CD1c-positive myeloid dendritic cell (primary cell): ENCODE measurements around the gene ABL1.

Experiments used
- DNase-seq: peaks from one replicate; pipeline ENCODE4 v3.0.0-alpha.2; 2016; ENCODE audit errors: extremely low spot score

ABL1 gene

GRCh38 chr9:130918101-130918825, 83.2 kb downstream of the ABL1 start:
- no peak for DNase-seq

DNA sequence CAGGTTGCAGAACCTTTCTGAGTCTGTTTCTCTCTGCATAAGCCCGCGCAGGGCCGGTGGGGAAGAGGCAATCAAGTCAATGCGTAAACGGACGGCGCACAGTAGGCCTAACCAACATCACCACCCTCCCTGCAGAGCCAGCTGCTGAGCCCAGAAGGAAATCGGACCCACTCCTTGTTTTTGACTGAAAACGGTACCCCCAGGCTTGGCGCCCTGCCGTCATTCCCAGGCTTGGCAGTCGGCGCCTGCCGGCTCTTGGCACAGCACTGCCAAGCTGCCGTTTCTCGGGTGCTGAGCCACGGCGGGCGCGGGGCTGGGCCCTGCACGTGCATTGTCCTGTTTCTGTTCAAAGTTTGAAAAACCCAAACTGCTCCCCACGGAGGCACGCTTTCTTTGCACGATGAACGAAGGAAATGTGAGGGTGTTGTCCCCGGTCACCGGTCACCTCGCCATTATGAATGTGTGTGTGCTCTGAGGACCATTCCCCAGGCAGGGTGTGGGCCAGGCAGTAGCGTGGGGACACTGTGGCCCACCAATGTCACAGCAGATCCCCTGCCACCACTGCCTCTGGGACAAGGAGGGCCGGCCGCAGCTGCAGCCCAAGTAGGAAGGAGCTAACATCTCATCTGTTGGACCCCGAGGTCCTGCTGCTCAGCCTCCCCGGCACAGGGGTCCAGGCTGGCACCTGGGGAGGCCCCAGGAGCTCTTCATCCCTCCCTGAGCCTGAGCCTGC, 83.9 kb downstream of the ABL1 start:
- no peak for DNase-seq

GRCh38 chr9:130919559-130920145, 84.6 kb downstream of the ABL1 start:
- no peak for DNase-seq

GRCh38 chr9:130920233-130920632, 85.2 kb downstream of the ABL1 start:
- DNase-seq, result no peak

- DNase-seq, result no peak
Measured at GRCh38 chr9:130920762-130921299, 85.8 kb downstream of the ABL1 start.

DNA sequence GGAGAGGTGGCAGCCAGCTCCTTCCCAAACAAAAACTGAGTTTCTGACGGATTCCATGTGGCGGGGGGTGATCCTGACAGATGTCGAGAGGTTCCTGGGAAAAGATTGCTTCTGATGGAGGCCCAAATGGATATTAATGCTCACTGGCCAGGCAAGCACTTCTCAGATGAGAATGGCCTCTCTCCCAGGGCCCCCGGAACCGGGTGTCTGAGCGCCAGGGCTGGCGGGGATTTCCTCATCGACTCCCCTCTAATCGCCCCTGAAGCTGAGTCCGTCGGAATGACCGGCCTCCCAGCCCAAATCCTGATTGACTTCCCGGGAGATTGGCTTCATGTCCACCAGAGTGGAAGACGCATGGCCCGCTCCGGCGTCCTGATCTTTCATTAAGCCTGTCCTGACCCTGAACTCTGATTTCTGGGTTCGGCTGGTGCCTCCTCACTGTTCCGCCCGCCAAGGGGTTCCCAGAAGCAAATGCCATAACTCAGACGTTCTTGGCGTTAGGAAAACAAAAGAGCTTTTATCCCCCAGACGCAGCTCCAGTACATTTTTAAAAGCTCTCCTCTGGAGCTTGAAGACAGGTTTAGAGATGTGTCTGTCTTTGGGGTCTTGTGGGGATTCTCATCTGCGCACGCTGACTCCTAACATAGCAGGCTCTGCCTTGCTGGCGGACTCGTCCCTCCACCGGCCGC, 86.4 kb downstream of the ABL1 start:
- DNase-seq, result no peak

DNA sequence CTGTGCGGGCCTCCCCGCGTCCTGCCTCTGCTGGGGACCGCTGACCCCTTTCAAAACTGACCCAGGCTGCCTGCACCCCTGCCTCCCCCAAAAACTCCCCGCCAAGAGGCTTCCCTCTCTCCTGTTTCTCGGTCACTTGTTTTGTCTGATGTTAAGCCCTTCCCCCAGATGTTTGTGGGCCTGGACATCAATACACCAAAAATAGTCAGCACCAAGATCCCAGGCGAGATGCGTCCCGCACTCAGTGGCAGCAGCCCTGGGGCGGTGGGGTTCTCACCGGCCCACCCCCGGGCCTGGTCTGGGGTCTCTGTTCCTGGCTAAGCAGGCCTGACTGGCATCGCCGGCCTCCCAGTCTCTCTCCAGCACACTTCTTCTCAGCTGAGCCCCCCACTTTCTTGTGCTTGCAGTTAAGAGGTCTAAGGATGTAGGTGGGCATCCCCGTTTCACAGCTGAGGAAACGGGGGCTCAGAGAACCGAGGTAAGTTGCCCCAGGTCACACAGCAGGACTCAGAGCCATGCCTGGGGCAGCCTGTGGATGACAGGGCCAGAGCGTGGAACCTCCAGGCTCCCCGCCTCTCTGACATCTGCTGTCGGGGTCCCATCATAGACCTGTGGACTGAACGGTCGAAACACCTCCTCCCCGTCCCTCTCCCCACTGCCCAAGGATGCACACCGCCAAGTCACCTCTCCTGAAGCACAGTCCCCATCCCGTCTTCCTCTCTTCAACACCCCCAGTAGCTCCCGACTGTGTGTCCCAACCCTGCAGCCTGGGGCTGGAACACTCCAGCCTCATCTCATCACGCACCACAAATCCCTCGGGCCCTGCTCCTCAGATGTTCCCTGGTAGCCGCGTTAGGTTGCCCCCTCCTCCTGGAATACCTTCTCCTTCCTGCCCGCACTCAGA, 87.2 kb downstream of the ABL1 start:
- no peak for DNase-seq

GRCh38 chr9:130922893-130923610, 88.0 kb downstream of the ABL1 start:
- DNase-seq, result no peak

DNA sequence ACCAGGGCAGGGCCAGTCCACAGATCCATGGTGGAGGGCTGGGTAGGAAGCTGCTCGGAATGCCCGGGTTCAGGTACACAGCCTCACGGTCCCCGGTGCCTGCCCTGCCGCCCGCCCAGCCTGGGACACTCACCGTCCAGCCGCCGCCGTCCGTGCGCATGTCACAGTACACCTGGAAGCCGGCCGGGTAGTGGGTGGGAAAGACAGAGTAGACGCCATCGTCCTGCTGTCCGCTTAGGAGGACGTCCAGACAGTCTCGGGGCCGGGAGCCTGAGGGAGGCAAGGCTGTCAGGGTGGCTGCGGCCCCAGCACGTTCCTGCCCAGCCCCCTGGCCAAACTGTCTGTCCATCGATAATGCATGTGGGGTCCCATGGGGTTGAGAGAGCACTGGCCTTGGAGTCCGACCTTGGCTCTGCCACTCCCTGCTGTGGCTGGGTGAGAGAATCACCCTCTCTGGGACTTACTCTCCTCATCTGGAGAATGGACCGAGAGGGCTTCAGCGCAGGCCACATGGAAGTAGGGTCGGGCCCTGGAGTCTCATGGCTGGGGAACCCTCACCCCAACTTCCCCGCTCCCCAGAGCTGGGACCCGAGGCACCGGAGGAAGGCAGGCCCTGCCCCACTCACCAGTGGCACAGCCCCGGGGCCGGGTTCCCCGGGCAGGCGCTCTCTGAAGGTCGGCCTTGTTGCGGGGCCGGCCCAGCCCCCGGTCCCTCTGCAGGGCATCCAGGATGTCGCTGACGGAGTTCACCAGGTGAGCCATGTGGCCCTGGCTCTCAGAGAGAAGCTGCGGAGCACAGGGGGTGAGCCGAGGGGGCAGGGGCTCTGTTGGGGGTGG, 88.8 kb downstream of the ABL1 start:
- DNase-seq, result no peak

- no peak for DNase-seq
Measured at GRCh38 chr9:130924448-130924788, 89.4 kb downstream of the ABL1 start.

DNA sequence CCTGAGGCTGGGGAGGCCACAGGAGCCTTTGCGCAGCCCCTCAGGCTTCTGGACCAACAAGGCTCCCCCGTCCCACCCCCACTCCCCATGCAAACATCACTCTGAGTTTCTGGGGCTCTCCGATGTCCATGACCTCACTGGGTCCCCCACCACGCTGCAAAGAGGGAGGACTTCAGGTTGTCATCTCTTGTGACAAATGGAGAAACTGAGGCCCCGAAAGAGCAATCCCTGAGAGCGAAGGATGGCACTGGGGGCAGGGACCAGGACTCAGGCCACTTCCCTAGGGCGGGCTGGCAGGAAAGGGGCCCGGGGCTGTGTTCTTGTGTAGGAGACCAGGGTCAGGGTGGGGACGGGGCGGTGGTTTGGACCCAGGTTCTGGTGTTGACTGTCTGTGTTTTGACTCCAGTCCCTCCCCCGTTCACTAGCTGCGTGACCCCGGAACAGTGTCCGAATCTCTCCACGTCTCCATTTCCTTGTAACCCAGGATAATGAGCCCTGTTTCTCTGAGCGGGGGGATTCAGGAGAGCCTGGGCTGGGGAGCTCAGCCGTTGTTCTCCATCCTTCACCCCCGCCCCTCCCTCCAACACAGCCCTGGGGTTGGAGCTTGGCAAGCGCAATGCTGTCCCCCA, 90.1 kb downstream of the ABL1 start:
- no peak for DNase-seq

- no peak for DNase-seq
Measured at GRCh38 chr9:130927338-130927737, 92.3 kb downstream of the ABL1 start.

DNA sequence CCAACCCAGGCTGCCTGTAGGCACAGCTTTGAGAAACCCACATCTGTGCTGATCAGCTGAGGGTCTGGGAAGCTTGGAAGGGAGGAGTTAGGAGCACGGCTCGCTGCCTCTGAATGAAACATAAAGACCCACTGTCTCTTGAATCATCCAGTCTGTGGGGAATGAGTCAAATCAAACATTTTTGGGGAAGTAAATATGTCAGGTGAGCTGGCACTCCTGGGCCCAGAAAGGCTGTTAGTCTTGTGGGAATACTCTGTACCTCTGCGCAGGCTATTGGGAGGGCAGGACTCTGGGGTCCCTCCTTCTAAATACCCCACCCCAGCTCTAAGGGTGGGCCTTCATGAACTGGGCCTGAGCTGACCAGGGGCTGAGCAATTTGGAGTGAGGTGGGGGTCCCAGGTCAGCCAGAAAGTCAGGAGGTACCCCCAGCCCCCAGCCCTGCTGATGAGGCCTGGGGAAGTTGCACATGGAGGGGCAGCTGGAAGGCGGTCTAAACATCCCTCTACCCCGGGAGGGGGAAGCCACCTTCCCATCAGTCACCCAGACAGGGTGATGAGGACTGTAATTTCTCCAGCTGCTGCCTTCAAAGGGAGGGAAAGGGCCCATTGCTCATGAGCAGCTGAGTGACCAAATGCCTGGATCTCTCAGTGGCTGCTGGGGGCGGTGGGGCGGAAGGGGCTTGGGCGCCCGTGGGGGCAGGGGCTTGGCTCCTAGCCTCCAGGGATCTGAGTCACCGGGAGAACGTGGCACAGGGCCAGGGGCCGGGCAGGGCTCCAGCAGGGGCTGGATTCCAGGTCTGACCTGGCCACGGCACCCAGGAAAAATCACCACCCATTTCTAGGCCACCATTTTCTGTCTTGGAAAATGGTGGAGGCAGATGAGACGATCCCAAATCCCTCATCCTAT, 93.2 kb downstream of the ABL1 start:
- DNase-seq, result peak; percentile 40

DNA sequence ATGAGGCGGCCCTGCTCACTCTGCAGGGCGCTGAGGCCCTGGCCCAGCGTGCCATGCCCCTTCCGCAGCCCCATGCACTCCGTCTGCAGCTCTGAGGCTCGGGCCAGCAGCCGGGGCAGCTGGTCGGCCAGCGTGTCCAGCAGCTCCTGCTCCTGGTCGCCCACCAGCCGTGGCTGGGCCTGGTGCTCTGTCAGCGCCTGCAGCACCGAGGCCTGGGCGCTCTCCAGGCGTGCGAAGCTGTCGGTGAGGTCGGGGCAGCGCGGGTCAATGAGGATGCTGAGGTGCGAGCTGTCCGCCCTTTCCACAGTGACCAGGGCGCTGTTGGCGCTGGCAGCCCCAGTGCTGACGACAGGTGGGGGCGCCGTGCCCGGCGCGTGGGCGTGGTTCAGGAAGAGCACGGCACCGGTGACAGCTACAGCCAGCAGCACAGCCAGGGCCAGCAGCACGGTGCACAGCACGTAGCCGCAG, 94.6 kb downstream of the ABL1 start:
- DNase-seq, result no peak

DNA sequence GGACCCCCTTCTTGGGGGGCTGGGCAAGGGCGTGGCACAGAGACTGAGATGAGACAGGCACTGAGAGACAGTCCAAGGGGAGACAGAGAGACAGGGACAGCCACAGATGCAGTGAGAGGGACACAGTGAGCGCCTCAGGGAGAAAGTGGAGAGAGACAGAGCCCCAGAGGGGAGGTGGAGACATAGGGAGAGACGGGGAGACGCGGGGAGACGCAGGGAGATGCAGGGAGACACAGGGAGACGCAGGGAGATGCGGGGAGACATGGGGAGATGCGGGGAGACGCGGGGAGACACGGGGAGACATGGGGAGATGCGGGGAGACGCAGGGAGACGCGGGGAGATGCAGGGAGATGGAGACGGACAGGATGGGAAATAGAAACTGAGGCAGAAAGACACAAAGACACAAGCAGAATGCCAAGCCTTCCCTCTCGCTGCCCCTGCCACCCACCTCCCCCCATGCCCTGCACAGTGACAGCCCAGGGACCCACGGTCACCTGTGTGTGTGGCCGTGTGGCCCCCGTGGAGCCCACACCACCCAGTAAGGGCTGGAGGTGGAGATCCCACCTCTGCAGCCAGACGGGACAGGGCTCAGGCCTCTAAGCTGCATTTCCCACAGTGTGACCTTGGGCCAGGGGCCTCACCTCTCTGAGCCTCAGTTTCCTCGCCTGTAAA, 95.2 kb downstream of the ABL1 start:
- DNase-seq, result no peak

DNA sequence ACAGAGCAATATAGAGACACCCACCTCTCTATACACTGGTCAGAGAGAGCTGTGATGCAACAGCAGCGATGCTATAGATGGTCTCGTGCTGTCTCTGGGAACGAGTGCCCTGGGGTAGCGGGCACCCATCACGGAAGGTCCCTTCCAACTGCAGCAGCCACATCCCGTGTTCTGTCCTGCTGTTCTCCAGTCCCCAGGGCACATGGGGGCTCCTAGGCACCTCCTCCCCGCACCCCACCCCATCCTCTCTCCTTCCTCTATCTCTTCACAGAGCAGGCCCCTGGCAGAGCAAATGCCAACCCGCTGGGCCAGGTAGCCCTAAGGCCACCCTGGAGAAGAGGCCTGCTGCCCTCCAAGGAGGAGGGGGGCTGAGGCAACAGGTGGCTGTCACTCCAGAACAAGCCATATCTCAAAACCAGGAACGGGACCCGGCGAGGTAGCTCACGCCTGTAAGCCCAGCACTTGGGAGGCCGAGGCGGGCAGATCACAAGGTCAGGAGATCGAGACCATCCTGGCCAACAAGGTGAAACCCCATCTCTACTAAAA, 95.8 kb downstream of the ABL1 start:
- DNase-seq, result no peak
